Retinal pigment epithelial cell (primary cell): ENCODE results near the gene PPARG.
"Not testable (repeated sequence)": the region's sequence is repeated elsewhere in the genome, so short reads cannot be mapped to it uniquely, and the experiment has no call there.

ENCODE experiments used
- DNase-seq: peaks from one replicate; pipeline ENCODE4 v3.0.0-alpha.2; 2010; ENCODE audit warnings: low read depth
- H3K4me3 ChIP-seq: 2 replicates; pipeline ENCODE4 v1.5.1; 2011; ENCODE audit warnings: mild to moderate bottlenecking, low read length, control low read depth, moderate library complexity
- TF ChIP-seq, protein P1 (sequence below): conservative IDR thresholded peaks from 2 replicates; pipeline ENCODE4 v1.5.1; 2011; ENCODE audit warnings: low read depth, low read length, control low read depth, inconsistent platforms

The PPARG gene

DNA sequence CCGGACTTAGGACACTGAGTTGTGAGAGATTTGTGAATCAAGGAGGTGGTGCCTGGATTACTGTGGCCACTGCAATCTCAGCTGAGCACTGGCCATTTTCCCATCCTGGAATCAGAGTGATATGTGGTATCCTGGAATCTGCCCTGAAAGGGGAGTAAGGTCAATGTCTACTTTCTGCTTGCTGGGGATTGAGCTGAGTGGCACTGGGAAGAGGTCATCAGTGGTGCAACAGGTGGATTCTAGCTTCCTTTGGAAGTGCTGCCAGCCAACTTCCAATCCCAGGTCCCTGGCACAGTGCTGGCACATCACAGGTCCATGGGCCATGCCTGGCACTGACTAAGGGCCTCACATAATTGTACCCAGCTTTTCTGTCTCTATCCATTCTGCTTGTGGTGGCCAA, 174.8 kb downstream of the PPARG start:
- DNase-seq: no peak
- TF ChIP-seq, protein P1, sequence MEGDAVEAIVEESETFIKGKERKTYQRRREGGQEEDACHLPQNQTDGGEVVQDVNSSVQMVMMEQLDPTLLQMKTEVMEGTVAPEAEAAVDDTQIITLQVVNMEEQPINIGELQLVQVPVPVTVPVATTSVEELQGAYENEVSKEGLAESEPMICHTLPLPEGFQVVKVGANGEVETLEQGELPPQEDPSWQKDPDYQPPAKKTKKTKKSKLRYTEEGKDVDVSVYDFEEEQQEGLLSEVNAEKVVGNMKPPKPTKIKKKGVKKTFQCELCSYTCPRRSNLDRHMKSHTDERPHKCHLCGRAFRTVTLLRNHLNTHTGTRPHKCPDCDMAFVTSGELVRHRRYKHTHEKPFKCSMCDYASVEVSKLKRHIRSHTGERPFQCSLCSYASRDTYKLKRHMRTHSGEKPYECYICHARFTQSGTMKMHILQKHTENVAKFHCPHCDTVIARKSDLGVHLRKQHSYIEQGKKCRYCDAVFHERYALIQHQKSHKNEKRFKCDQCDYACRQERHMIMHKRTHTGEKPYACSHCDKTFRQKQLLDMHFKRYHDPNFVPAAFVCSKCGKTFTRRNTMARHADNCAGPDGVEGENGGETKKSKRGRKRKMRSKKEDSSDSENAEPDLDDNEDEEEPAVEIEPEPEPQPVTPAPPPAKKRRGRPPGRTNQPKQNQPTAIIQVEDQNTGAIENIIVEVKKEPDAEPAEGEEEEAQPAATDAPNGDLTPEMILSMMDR: no peak

DNA sequence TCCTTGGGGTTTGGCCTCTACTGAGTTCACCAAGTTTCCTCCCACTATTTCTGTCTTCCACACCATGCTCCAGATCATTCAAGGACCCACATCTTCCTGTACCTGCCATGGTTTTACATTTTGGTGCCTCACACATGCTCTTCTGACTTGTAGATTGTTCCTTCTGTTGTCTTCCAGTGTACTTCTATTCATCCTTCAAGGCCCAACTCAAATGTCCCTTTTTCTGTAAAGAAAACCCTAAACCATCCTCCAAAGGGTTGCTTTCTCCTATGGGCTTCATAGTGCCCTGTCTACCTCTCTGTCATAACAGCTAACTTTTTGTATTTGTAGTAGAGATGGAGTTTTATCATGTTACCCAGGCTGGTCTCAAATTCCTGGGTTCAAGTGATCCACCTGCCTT, 175.3 kb downstream of the PPARG start:
- TF ChIP-seq, protein P1: no peak
- H3K4me3 ChIP-seq: no peak overlapping the region
- DNase-seq: no peak

More for the DNA sequence above, 174.8 kb downstream of the PPARG start:
- H3K4me3 ChIP-seq: no peak overlapping the region

GRCh38 chr3:12465151-12465835, 176.4 kb downstream of the PPARG start:
- TF ChIP-seq, protein P1: no peak
- no peak for DNase-seq
- H3K4me3 ChIP-seq: no peak overlapping the region

GRCh38 chr3:12465836-12466225, 177.0 kb downstream of the PPARG start:
- TF ChIP-seq, protein P1: no peak
- no peak for DNase-seq
- H3K4me3 ChIP-seq: no peak overlapping the region

DNA sequence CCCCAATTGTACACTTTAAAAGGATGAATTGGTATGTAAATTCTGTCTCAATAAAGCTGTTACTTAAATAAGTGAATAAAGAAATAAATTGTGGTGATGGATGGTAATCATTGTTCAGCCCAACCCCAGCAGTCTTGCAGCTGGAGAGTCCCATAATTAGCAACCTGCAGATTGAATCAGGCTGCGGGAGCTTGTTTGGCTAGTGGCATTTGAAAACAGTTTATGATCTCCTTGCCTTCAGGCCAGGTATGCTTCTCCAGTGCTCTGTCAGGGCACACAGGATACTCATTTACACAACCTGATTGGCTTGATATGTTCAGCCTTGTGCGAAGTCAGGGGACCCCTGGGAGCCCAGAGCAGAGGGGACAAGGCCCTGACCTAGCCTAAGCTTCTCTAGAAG, 178.9 kb downstream of the PPARG start:
- TF ChIP-seq, protein P1: no peak
- H3K4me3 ChIP-seq: no peak overlapping the region
- DNase-seq: no peak

- H3K4me3 ChIP-seq: no peak overlapping the region
- TF ChIP-seq, protein P1: no peak
- DNase-seq: no peak
Measured at GRCh38 chr3:12468276-12468675, 179.4 kb downstream of the PPARG start.

- no peak for DNase-seq
- no peak overlapping the region for H3K4me3 ChIP-seq
- TF ChIP-seq, protein P1: no peak
Measured at GRCh38 chr3:12468757-12469156, 179.9 kb downstream of the PPARG start.

GRCh38 chr3:12469222-12469621, 180.4 kb downstream of the PPARG start:
- DNase-seq, H3K4me3 ChIP-seq: not testable (repeated sequence)
